Measurements from ENCODE around the gene GALNT16.

Gene GALNT16

GRCh38 chr14:69241577-69241976 lies 18.4 kb upstream of the GALNT16 start:
- no peak overlapping the region for H3K4me3 Mint-ChIP-seq
- no peaks in the 10 kb centered on the region for H3K9me3 Mint-ChIP-seq
- no peaks in the 10 kb centered on the region for H3K4me1 Mint-ChIP-seq
- H3K36me3 Mint-ChIP-seq = peaks cover 1% of the 10 kb centered on the region
- no peaks in the 10 kb centered on the region for H3K27me3 Mint-ChIP-seq
- no peak overlapping the region for H3K27ac Mint-ChIP-seq
- CTCF ChIA-PET = interaction anchor here (0.8 to 2.9 kb wide), 13 partner anchors 8 to 379 kb away, joined by 3 to 22 read pairs (median 5); partner anchors contain the start of gene CCDC177
- DNase-seq = no peak

GRCh38 chr14:69242311-69243224 lies 17.4 kb upstream of the GALNT16 start:
- Mint-ChIP-seq H3K9me3 (no peaks in the 10 kb centered on the region), H3K4me3 (no peak overlapping the region), H3K27ac (no peak overlapping the region), H3K4me1 (no peaks in the 10 kb centered on the region), H3K36me3 (no peaks in the 10 kb centered on the region), H3K27me3 (no peaks in the 10 kb centered on the region)
- peak; percentile 71 for DNase-seq
- CTCF ChIA-PET = interaction anchor here (0.7 to 2.9 kb wide), 23 partner anchors 9 to 380 kb away, joined by 3 to 22 read pairs (median 3); partner anchors contain the start of genes CCDC177 and GALNT16

GRCh38 chr14:69244946-69245345 lies 15.0 kb upstream of the GALNT16 start:
- H3K36me3 Mint-ChIP-seq = no peaks in the 10 kb centered on the region
- no peaks in the 10 kb centered on the region for H3K4me1 Mint-ChIP-seq
- H3K27ac Mint-ChIP-seq = no peak overlapping the region
- no peak for DNase-seq
- no peak overlapping the region for H3K4me3 Mint-ChIP-seq
- peaks cover 3% of the 10 kb centered on the region for H3K27me3 Mint-ChIP-seq
- H3K9me3 Mint-ChIP-seq = no peaks in the 10 kb centered on the region
- CTCF ChIA-PET = interaction anchor here (0.6 to 1.5 kb wide), 2 partner anchors 16 to 232 kb away, joined by 3 read pairs; no protein-coding TSS in a partner anchor

- Mint-ChIP-seq H3K9me3 (no peaks in the 10 kb centered on the region), H3K4me3 (no peak overlapping the region), H3K27me3 (peaks cover 16% of the 10 kb centered on the region), H3K36me3 (no peaks in the 10 kb centered on the region), H3K27ac (no peak overlapping the region), H3K4me1 (no peaks in the 10 kb centered on the region)
- CTCF ChIA-PET = interaction anchor here (1.5 kb wide), 1 partner anchor 231 kb away, joined by 3 read pairs; no protein-coding TSS in a partner anchor
- no peak for DNase-seq
These were observed 13.6 kb upstream of the GALNT16 start for GRCh38 chr14:69246331-69246730.

GRCh38 chr14:69247676-69248440 lies 12.1 kb upstream of the GALNT16 start:
- Mint-ChIP-seq H3K4me3 (no peak overlapping the region), H3K9me3 (no peaks in the 10 kb centered on the region), H3K27ac (no peak overlapping the region), H3K4me1 (no peaks in the 10 kb centered on the region), H3K27me3 (peaks cover 25% of the 10 kb centered on the region), H3K36me3 (no peaks in the 10 kb centered on the region)
- DNase-seq = no peak
- CTCF ChIA-PET = interaction anchor here (1.1 kb wide), 2 partner anchors 212 kb away, joined by 4 read pairs; no protein-coding TSS in a partner anchor

- no peaks in the 10 kb centered on the region for H3K4me1 Mint-ChIP-seq
- H3K27ac Mint-ChIP-seq = no peak overlapping the region
- H3K9me3 Mint-ChIP-seq = no peaks in the 10 kb centered on the region
- H3K36me3 Mint-ChIP-seq = no peaks in the 10 kb centered on the region
- no peak overlapping the region for H3K4me3 Mint-ChIP-seq
- H3K27me3 Mint-ChIP-seq = peaks cover 31% of the 10 kb centered on the region
- no peak for DNase-seq
- CTCF ChIA-PET = no interaction called here
These were observed 10.4 kb upstream of the GALNT16 start for GRCh38 chr14:69249603-69250002.

GRCh38 chr14:69252851-69253250 lies 7.1 kb upstream of the GALNT16 start:
- Mint-ChIP-seq H3K36me3 (no peaks in the 10 kb centered on the region), H3K27me3 (peaks cover 61% of the 10 kb centered on the region), H3K4me3 (no peak overlapping the region), H3K9me3 (no peaks in the 10 kb centered on the region), H3K4me1 (no peaks in the 10 kb centered on the region), H3K27ac (no peak overlapping the region)
- CTCF ChIA-PET = no interaction called here
- no peak for DNase-seq

- DNase-seq = no peak
- no peaks in the 10 kb centered on the region for H3K36me3 Mint-ChIP-seq
- H3K27ac Mint-ChIP-seq = no peak overlapping the region
- CTCF ChIA-PET = interaction anchor here (1.2 to 1.4 kb wide), 2 partner anchors 197 to 200 kb away, joined by 3 to 5 read pairs; no protein-coding TSS in a partner anchor
- peaks cover 92% of the 10 kb centered on the region for H3K27me3 Mint-ChIP-seq
- H3K9me3 Mint-ChIP-seq = no peaks in the 10 kb centered on the region
- H3K4me3 Mint-ChIP-seq = peak overlapping the region; percentile 9
- H3K4me1 Mint-ChIP-seq = peaks cover 6% of the 10 kb centered on the region
These were observed 811 bp upstream of the GALNT16 start for GRCh38 chr14:69259168-69259526.

GRCh38 chr14:69260190-69260860 lies 367 bp downstream of the GALNT16 start:
- Mint-ChIP-seq H3K36me3 (no peaks in the 10 kb centered on the region), H3K9me3 (no peaks in the 10 kb centered on the region), H3K4me1 (peaks cover 6% of the 10 kb centered on the region), H3K27me3 (peaks cover 95% of the 10 kb centered on the region), H3K4me3 (no peak overlapping the region), H3K27ac (no peak overlapping the region)
- CTCF ChIA-PET = interaction anchor here (0.8 to 1.5 kb wide), 6 partner anchors 15 to 198 kb away, joined by 3 to 5 read pairs (median 3); no protein-coding TSS in a partner anchor
- DNase-seq = no peak

- DNase-seq = peak; percentile 55
- CTCF ChIA-PET = interaction anchor here (0.6 to 1.5 kb wide), 7 partner anchors 16 to 214 kb away, joined by 3 to 5 read pairs (median 3); no protein-coding TSS in a partner anchor
- H3K27ac Mint-ChIP-seq = no peak overlapping the region
- H3K27me3 Mint-ChIP-seq = peaks cover 97% of the 10 kb centered on the region
- peaks cover 6% of the 10 kb centered on the region for H3K4me1 Mint-ChIP-seq
- H3K4me3 Mint-ChIP-seq = peak overlapping the region; percentile 68
- H3K9me3 Mint-ChIP-seq = no peaks in the 10 kb centered on the region
- H3K36me3 Mint-ChIP-seq = no peaks in the 10 kb centered on the region
These were observed 1.1 kb downstream of the GALNT16 start for GRCh38 chr14:69260861-69261564.

- peak overlapping the region; percentile 37 for H3K27ac Mint-ChIP-seq
- H3K4me3 Mint-ChIP-seq = no peak overlapping the region
- peaks cover 6% of the 10 kb centered on the region for H3K4me1 Mint-ChIP-seq
- H3K9me3 Mint-ChIP-seq = no peaks in the 10 kb centered on the region
- CTCF ChIA-PET = interaction anchor here (0.6 to 1.5 kb wide), 5 partner anchors 17 to 213 kb away, joined by 3 to 4 read pairs (median 3); no protein-coding TSS in a partner anchor
- peaks cover 95% of the 10 kb centered on the region for H3K27me3 Mint-ChIP-seq
- no peaks in the 10 kb centered on the region for H3K36me3 Mint-ChIP-seq
- no peak for DNase-seq
These were observed 1.9 kb downstream of the GALNT16 start for GRCh38 chr14:69261761-69262331.

- Mint-ChIP-seq H3K27me3 (peaks cover 90% of the 10 kb centered on the region), H3K27ac (no peak overlapping the region), H3K36me3 (no peaks in the 10 kb centered on the region)
These were observed 2.6 kb downstream of the GALNT16 start for GRCh38 chr14:69262516-69262915.

GRCh38 chr14:69263364-69263763 lies 3.4 kb downstream of the GALNT16 start:
- no peaks in the 10 kb centered on the region for H3K36me3 Mint-ChIP-seq
- peaks cover 6% of the 10 kb centered on the region for H3K4me1 Mint-ChIP-seq
- H3K9me3 Mint-ChIP-seq = no peaks in the 10 kb centered on the region
- DNase-seq = no peak
- peaks cover 82% of the 10 kb centered on the region for H3K27me3 Mint-ChIP-seq
- no peak overlapping the region for H3K4me3 Mint-ChIP-seq
- CTCF ChIA-PET = interaction anchor here (1.1 to 1.4 kb wide), 4 partner anchors 21 to 237 kb away, joined by 3 read pairs; no protein-coding TSS in a partner anchor
- no peak overlapping the region for H3K27ac Mint-ChIP-seq

More at GRCh38 chr14:69262516-69262915, 2.6 kb downstream of the GALNT16 start:
- CTCF ChIA-PET = interaction anchor here (0.7 to 1.3 kb wide), 4 partner anchors 20 to 238 kb away, joined by 3 read pairs; no protein-coding TSS in a partner anchor
- Mint-ChIP-seq H3K4me3 (no peak overlapping the region), H3K4me1 (peaks cover 6% of the 10 kb centered on the region), H3K9me3 (no peaks in the 10 kb centered on the region)
- DNase-seq = no peak

Measured in activated naive CD4-positive, alpha-beta T cell treated with anti-CD3 and anti-CD28 coated beads, Interleukin-2, amount 10 ng/mL, durations not matched to agents 7 days and 5 days (primary cell).